HG03175 (cell line): ENCODE results near the gene MB21D2.

ENCODE experiments used
- ATAC-seq: cut with Tn5 transposase; IDR thresholded peaks from one replicate; pipeline ENCODE4 v1.9.1; 2021; ENCODE audit warnings: mild to moderate bottlenecking, moderate library complexity; ENCODE audit not compliant: unreplicated experiment

Gene MB21D2

GRCh38 chr3:192840143-192840836, 77.4 kb downstream of the MB21D2 start:
- ATAC-seq, result no peak

GRCh38 chr3:192835818-192836815, 81.5 kb downstream of the MB21D2 start:
- no peak for ATAC-seq

- ATAC-seq, result no peak
Measured at GRCh38 chr3:192834428-192834827, 83.2 kb downstream of the MB21D2 start.

GRCh38 chr3:192833177-192833890, 84.3 kb downstream of the MB21D2 start:
- no peak for ATAC-seq

GRCh38 chr3:192831801-192832347, 85.8 kb downstream of the MB21D2 start:
- no peak for ATAC-seq

GRCh38 chr3:192831111-192831644, 86.5 kb downstream of the MB21D2 start:
- ATAC-seq, result peak; percentile 35

GRCh38 chr3:192830291-192831110, 87.2 kb downstream of the MB21D2 start:
- peak; percentile 55 for ATAC-seq

GRCh38 chr3:192827863-192828594, 89.6 kb downstream of the MB21D2 start:
- ATAC-seq, result no peak

GRCh38 chr3:192827208-192827607, 90.4 kb downstream of the MB21D2 start:
- no peak for ATAC-seq

- ATAC-seq, result no peak
Measured at GRCh38 chr3:192826214-192827006, 91.2 kb downstream of the MB21D2 start.

- ATAC-seq, result peak; percentile 69
Measured at GRCh38 chr3:192825657-192826200, 91.9 kb downstream of the MB21D2 start.

- no peak for ATAC-seq
Measured at GRCh38 chr3:192825216-192825615, 92.4 kb downstream of the MB21D2 start.

- ATAC-seq, result no peak
Measured at GRCh38 chr3:192824313-192824712, 93.3 kb downstream of the MB21D2 start.

- ATAC-seq, result no peak
Measured at GRCh38 chr3:192821161-192821560, 96.5 kb downstream of the MB21D2 start.

GRCh38 chr3:192820161-192820560, 97.5 kb downstream of the MB21D2 start:
- no peak for ATAC-seq

GRCh38 chr3:192819001-192819569, 98.6 kb downstream of the MB21D2 start:
- peak; percentile 66 for ATAC-seq

- ATAC-seq, result no peak
Measured at GRCh38 chr3:192818126-192818525, 99.5 kb downstream of the MB21D2 start.

GRCh38 chr3:192817506-192817905, 100.2 kb downstream of the MB21D2 start:
- no peak for ATAC-seq
